ENCODE data around the gene FMO5. TPM values are rescaled to one million over a fixed set of nuclear protein-coding genes. Genes with fewer than 3 reads are reported as not detected.

FMO5 gene
- total and polyA plus RNA-seq, 2 of the 13 experiments (the other 11 are each of a cell fraction or from before 2014, with no cell fraction given), result 48.2 to 149 TPM

DNA sequence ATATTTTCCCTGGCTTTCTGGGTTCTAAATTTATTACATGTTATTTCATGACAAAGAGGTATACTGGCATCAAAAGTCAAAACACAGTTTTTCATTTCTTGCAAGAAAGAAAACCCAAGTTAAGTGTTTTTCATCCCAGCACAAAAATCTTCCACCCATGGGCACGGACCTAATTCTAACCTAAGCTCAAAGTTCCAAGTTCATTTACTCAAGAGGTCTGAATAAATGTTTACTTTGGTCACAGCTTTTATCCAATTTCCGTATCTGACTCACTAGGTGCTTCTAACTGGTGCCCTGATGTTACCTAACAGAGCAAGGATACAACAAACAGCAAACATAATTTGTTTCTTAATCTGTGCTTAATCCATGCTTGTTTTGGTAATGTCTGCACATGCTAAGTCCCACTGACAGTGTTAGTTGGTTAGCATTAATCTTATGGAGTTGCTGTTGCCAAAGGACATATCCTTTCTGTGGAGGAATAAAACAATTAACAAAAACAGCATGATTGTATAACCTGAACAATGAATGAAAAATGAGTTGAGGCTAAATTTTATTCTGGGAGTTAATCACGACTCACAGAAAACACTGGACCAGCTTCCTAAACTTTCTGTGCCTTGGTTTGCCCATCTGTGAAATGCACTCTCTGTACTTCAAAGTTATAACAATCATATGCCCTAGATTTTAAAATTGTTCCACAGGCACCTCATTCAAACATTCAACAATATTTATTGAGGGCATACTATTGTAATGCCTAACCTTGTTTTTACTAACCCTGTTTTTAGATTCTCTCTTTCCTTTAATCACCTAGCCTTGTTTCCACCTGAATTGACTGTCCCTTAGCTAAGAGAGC, 13.1 kb upstream of the FMO5 start (continued):
- TF ChIP-seq, protein P1, sequence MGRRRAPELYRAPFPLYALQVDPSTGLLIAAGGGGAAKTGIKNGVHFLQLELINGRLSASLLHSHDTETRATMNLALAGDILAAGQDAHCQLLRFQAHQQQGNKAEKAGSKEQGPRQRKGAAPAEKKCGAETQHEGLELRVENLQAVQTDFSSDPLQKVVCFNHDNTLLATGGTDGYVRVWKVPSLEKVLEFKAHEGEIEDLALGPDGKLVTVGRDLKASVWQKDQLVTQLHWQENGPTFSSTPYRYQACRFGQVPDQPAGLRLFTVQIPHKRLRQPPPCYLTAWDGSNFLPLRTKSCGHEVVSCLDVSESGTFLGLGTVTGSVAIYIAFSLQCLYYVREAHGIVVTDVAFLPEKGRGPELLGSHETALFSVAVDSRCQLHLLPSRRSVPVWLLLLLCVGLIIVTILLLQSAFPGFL (CRISPR knock-in tag; IDR thresholded peaks at IDR 0.05), result no peak
- TF ChIP-seq MXD1 (CRISPR knock-in tag; IDR thresholded peaks at IDR 0.05) (no peak), MTA1 (CRISPR knock-in tag; IDR thresholded peaks at IDR 0.05; ENCODE audit: borderline replicate concordance) (no peak), NBN (conservative IDR thresholded peaks at IDR 0.05) (no peak), ZNF136 (CRISPR knock-in tag; IDR thresholded peaks at IDR 0.05; ENCODE audit: low read depth) (no peak), ZNF674 (CRISPR knock-in tag; IDR thresholded peaks at IDR 0.05; ENCODE audit: low read depth) (no peak), ZNF367 (CRISPR knock-in tag; IDR thresholded peaks at IDR 0.05; ENCODE audit: borderline replicate concordance) (no peak), ATRX (CRISPR knock-in tag; IDR thresholded peaks at IDR 0.05; ENCODE audit: borderline replicate concordance) (no peak), ZBTB37 (CRISPR knock-in tag; IDR thresholded peaks at IDR 0.05) (0 out of 2 replicates have a peak, but pooled peaks have one; percentile 39), LCORL (IDR thresholded peaks at IDR 0.05) (0 out of 2 replicates have a peak, but pooled peaks have one; percentile 18), LCORL (CRISPR knock-in tag; IDR thresholded peaks at IDR 0.05) (peak; percentile 43; the same call in 1 of the 2 replicates), SAFB2 (CRISPR knock-in tag; IDR thresholded peaks at IDR 0.05; ENCODE audit: borderline replicate concordance, low read depth) (no peak), NR2F6 (IDR thresholded peaks at IDR 0.05) (peak; percentile 89), NR2F6 (CRISPR knock-in tag; IDR thresholded peaks at IDR 0.05) (peak; percentile 85), FOXC1 (CRISPR knock-in tag; IDR thresholded peaks at IDR 0.05; ENCODE audit: borderline replicate concordance) (no peak), ZFP90 (CRISPR knock-in tag; IDR thresholded peaks at IDR 0.05; ENCODE audit: borderline replicate concordance) (no peak), ZNF878 (CRISPR knock-in tag; IDR thresholded peaks at IDR 0.05) (peak; percentile 83; the same call in 1 of the 2 replicates), ZNF556 (CRISPR knock-in tag; IDR thresholded peaks at IDR 0.05; ENCODE audit: borderline replicate concordance) (no peak), ZNF619 (CRISPR knock-in tag; IDR thresholded peaks at IDR 0.05) (no peak), SOX6 (IDR thresholded peaks at IDR 0.05) (no peak), SOX6 (CRISPR knock-in tag; IDR thresholded peaks at IDR 0.05) (peak; percentile 94)
- TF ChIP-seq, protein P2, sequence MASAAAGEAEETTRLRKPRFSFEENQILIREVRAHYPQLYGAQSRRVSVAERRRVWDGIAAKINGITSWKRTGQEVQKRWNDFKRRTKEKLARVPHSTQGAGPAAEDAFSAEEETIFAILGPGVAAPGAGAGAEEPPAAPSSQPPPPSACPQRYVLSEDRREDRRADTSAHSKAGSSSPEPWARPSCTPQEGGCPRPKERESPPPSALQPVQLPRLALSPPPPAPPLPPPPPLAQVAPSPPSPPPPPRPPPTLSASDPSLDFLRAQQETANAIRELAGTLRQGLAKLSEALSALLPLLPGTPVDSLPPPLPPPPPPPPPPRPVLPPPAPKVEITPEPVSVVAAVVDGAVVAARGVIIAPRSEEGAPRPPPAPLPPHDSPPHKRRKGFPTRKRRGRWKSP (CRISPR knock-in tag; IDR thresholded peaks at IDR 0.05), result no peak
- TF ChIP-seq, protein P3, sequence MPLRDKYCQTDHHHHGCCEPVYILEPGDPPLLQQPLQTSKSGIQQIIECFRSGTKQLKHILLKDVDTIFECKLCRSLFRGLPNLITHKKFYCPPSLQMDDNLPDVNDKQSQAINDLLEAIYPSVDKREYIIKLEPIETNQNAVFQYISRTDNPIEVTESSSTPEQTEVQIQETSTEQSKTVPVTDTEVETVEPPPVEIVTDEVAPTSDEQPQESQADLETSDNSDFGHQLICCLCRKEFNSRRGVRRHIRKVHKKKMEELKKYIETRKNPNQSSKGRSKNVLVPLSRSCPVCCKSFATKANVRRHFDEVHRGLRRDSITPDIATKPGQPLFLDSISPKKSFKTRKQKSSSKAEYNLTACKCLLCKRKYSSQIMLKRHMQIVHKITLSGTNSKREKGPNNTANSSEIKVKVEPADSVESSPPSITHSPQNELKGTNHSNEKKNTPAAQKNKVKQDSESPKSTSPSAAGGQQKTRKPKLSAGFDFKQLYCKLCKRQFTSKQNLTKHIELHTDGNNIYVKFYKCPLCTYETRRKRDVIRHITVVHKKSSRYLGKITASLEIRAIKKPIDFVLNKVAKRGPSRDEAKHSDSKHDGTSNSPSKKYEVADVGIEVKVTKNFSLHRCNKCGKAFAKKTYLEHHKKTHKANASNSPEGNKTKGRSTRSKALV (CRISPR knock-in tag; IDR thresholded peaks at IDR 0.05), result no peak
- TF ChIP-seq, protein P4, sequence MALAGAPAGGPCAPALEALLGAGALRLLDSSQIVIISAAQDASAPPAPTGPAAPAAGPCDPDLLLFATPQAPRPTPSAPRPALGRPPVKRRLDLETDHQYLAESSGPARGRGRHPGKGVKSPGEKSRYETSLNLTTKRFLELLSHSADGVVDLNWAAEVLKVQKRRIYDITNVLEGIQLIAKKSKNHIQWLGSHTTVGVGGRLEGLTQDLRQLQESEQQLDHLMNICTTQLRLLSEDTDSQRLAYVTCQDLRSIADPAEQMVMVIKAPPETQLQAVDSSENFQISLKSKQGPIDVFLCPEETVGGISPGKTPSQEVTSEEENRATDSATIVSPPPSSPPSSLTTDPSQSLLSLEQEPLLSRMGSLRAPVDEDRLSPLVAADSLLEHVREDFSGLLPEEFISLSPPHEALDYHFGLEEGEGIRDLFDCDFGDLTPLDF (CRISPR knock-in tag; IDR thresholded peaks at IDR 0.05), result no peak

Data from HepG2 (cell line).